ENCODE data around the gene HOXA6.

Gene HOXA6

GRCh38 chr7:27191833-27192545 is 44.4 kb upstream of the HOXA6 start:
- peaks cover 10% of the 10 kb centered on the region for H3K27me3 ChIP-seq (ENCODE audit: insufficient read depth, low read length, poor library complexity)
- H3K9me3 ChIP-seq (ENCODE audit: insufficient read depth, low read length, severe bottlenecking): no peaks in the 10 kb centered on the region
- no peak overlapping the region for H3K4me2 ChIP-seq (ENCODE audit: insufficient read depth, low read length)
- DNase-seq (no peak), ATAC-seq (ENCODE audit: insufficient read depth, low read depth) (no peak)
- peaks cover 22% of the 10 kb centered on the region for H3K4me1 ChIP-seq (ENCODE audit: insufficient read depth, low read length)
- no peak overlapping the region for H3K27ac ChIP-seq (ENCODE audit: low read length)
- H2AFZ ChIP-seq (ENCODE audit: low read depth, low read length): no peak overlapping the region
- H3K9ac ChIP-seq (ENCODE audit: low read depth, low read length): no peak overlapping the region
- TF ChIP-seq CTCF (IDR thresholded peaks at IDR 0.05; ENCODE audit: borderline replicate concordance, extremely low read depth, low read length, poor library complexity, severe bottlenecking) (no peak), EZH2 (IDR thresholded peaks at IDR 0.05; ENCODE audit: borderline replicate concordance, low read depth, low read length, severe bottlenecking) (no peak)
- no peaks in the 10 kb centered on the region for H3K36me3 ChIP-seq (ENCODE audit: insufficient read depth, low read length)
- no peak overlapping the region for H3K4me3 ChIP-seq (ENCODE audit: low read depth in 1 of 2, low read length in 2 of 2)
- H3K79me2 ChIP-seq (ENCODE audit: insufficient read depth, low read length): no peaks in the 10 kb centered on the region
- no peaks in the 10 kb centered on the region for H4K20me1 ChIP-seq (ENCODE audit: insufficient read depth, low read length)

GRCh38 chr7:27191161-27191731 is 43.7 kb upstream of the HOXA6 start:
- H3K36me3 ChIP-seq (ENCODE audit: insufficient read depth, low read length): no peaks in the 10 kb centered on the region
- no peak for ATAC-seq (ENCODE audit: insufficient read depth, low read depth)

GRCh38 chr7:27189997-27190748 is 42.6 kb upstream of the HOXA6 start:
- no peak overlapping the region for H3K4me3 ChIP-seq (ENCODE audit: low read depth in 1 of 2, low read length in 2 of 2)
- no peak overlapping the region for H3K27ac ChIP-seq (ENCODE audit: low read length)
- H3K36me3 ChIP-seq (ENCODE audit: insufficient read depth, low read length): no peaks in the 10 kb centered on the region
- no peak overlapping the region for H3K4me2 ChIP-seq (ENCODE audit: insufficient read depth, low read length)
- no peaks in the 10 kb centered on the region for H3K79me2 ChIP-seq (ENCODE audit: insufficient read depth, low read length)
- H3K27me3 ChIP-seq (ENCODE audit: insufficient read depth, low read length, poor library complexity): peaks cover 14% of the 10 kb centered on the region
- no peak for TF ChIP-seq EZH2 (IDR thresholded peaks at IDR 0.05; ENCODE audit: borderline replicate concordance, low read depth, low read length, severe bottlenecking)
- no peak for TF ChIP-seq CTCF (IDR thresholded peaks at IDR 0.05; ENCODE audit: borderline replicate concordance, extremely low read depth, low read length, poor library complexity, severe bottlenecking)
- no peak overlapping the region for H3K9ac ChIP-seq (ENCODE audit: low read depth, low read length)
- peaks cover 18% of the 10 kb centered on the region for H3K4me1 ChIP-seq (ENCODE audit: insufficient read depth, low read length)
- DNase-seq (no peak), ATAC-seq (ENCODE audit: insufficient read depth, low read depth) (no peak)
- no peaks in the 10 kb centered on the region for H4K20me1 ChIP-seq (ENCODE audit: insufficient read depth, low read length)
- no peak overlapping the region for H2AFZ ChIP-seq (ENCODE audit: low read depth, low read length)
- no peaks in the 10 kb centered on the region for H3K9me3 ChIP-seq (ENCODE audit: insufficient read depth, low read length, severe bottlenecking)

More at GRCh38 chr7:27191161-27191731, 43.7 kb upstream of the HOXA6 start:
- TF ChIP-seq EZH2 (IDR thresholded peaks at IDR 0.05; ENCODE audit: borderline replicate concordance, low read depth, low read length, severe bottlenecking): no peak
- no peak for TF ChIP-seq CTCF (IDR thresholded peaks at IDR 0.05; ENCODE audit: borderline replicate concordance, extremely low read depth, low read length, poor library complexity, severe bottlenecking)
- Histone ChIP-seq H3K4me1 (ENCODE audit: insufficient read depth, low read length) (peaks cover 18% of the 10 kb centered on the region), H2AFZ (ENCODE audit: low read depth, low read length) (no peak overlapping the region), H3K4me2 (ENCODE audit: insufficient read depth, low read length) (no peak overlapping the region), H3K27ac (ENCODE audit: low read length) (no peak overlapping the region), H4K20me1 (ENCODE audit: insufficient read depth, low read length) (no peaks in the 10 kb centered on the region), H3K27me3 (ENCODE audit: insufficient read depth, low read length, poor library complexity) (peaks cover 14% of the 10 kb centered on the region), H3K9me3 (ENCODE audit: insufficient read depth, low read length, severe bottlenecking) (no peaks in the 10 kb centered on the region), H3K79me2 (ENCODE audit: insufficient read depth, low read length) (no peaks in the 10 kb centered on the region), H3K9ac (ENCODE audit: low read depth, low read length) (no peak overlapping the region), H3K4me3 (ENCODE audit: low read depth in 1 of 2, low read length in 2 of 2) (no peak overlapping the region)
- DNase-seq: no peak

All from DND-41 (cell line).